H9 (cell line): ENCODE results near the gene TCF4. TPM values are rescaled to one million over a fixed set of nuclear protein-coding genes. Genes with fewer than 3 reads are reported as not detected.

Experiments used
- DNase-seq: peaks from one replicate; pipeline ENCODE4 v3.0.0-alpha.2; 2017
- H2AFZ ChIP-seq: one replicate; pipeline ENCODE4 v1.6.1; 2013; ENCODE audit warnings: mild to moderate bottlenecking, low read length, control low read depth, moderate library complexity
- H2AK5ac ChIP-seq: 2 replicates; pipeline ENCODE4 v1.6.1; 2013; ENCODE audit warnings: low read length, control low read depth, mixed read lengths; ENCODE audit not compliant: insufficient read length
- H2BK120ac ChIP-seq: one replicate; pipeline ENCODE4 v1.6.1; 2013; ENCODE audit warnings: low read depth, mild to moderate bottlenecking, low read length, control low read depth, inconsistent platforms; ENCODE audit not compliant: poor library complexity, severe bottlenecking
- H2BK12ac ChIP-seq: 2 replicates; pipeline ENCODE4 v1.6.1; 2013; ENCODE audit warnings: low read length, control low read depth, mixed read lengths, low read depth; ENCODE audit not compliant: insufficient read length
- H2BK15ac ChIP-seq: 2 replicates; pipeline ENCODE4 v1.6.1; 2013; ENCODE audit warnings: low read depth, low read length, control low read depth
- H2BK20ac ChIP-seq: one replicate; pipeline ENCODE4 v1.6.1; 2013; ENCODE audit warnings: low read depth, mild to moderate bottlenecking, low read length, control low read depth, inconsistent platforms; ENCODE audit not compliant: poor library complexity, severe bottlenecking
- H2BK5ac ChIP-seq: 2 replicates; pipeline ENCODE4 v1.6.1; 2013; ENCODE audit warnings: low read length, control low read depth, mixed read lengths; ENCODE audit not compliant: insufficient read length
- H3K14ac ChIP-seq: 2 replicates; pipeline ENCODE4 v1.6.1; 2013; ENCODE audit warnings: low read length, control low read depth; ENCODE audit not compliant: insufficient read depth
- H3K18ac ChIP-seq: 2 replicates; pipeline ENCODE4 v1.6.1; 2013; ENCODE audit warnings: low read depth, mild to moderate bottlenecking, mixed read lengths, low read length, control low read depth; ENCODE audit not compliant: insufficient read length
- H3K23ac ChIP-seq: 2 replicates; pipeline ENCODE4 v1.6.1; 2013; ENCODE audit warnings: low read length, control low read depth, mixed read lengths, low read depth; ENCODE audit not compliant: insufficient read length
- H3K23me2 ChIP-seq: 2 replicates; pipeline ENCODE4 v1.6.1; 2013; ENCODE audit warnings: low read depth, mild to moderate bottlenecking, mixed read lengths, low read length, control low read depth; ENCODE audit not compliant: insufficient read length, poor library complexity, severe bottlenecking
- H3K27ac ChIP-seq: 2 replicates; pipeline ENCODE4 v1.5.1; 2013; ENCODE audit warnings: low read length, control low read depth, mixed read lengths, low read depth; ENCODE audit not compliant: insufficient read length
- H3K27me3 ChIP-seq: 2 replicates; pipeline ENCODE4 v1.6.1; 2013; ENCODE audit warnings: low read length, control low read depth, inconsistent platforms; ENCODE audit not compliant: insufficient read depth
- H3K4ac ChIP-seq: 2 replicates; pipeline ENCODE4 v1.6.1; 2013; ENCODE audit warnings: low read depth, mild to moderate bottlenecking, control low read depth, inconsistent platforms, low read length, moderate library complexity
- H3K4me1 ChIP-seq: 2 replicates; pipeline ENCODE4 v1.6.1; 2013; ENCODE audit warnings: low read length, control low read depth, inconsistent platforms; ENCODE audit not compliant: insufficient read depth
- H3K4me2 ChIP-seq: 2 replicates; pipeline ENCODE4 v1.6.1; 2013; ENCODE audit warnings: low read length, control low read depth, mixed read lengths; ENCODE audit not compliant: insufficient read length, insufficient read depth
- H3K56ac ChIP-seq: 2 replicates; pipeline ENCODE4 v1.6.1; 2013; ENCODE audit warnings: low read depth, mild to moderate bottlenecking, mixed read lengths, low read length, control low read depth; ENCODE audit not compliant: insufficient read length
- H3K79me1 ChIP-seq: 2 replicates; pipeline ENCODE4 v1.6.1; 2013; ENCODE audit warnings: low read depth, mild to moderate bottlenecking, moderate library complexity, low read length, control low read depth, inconsistent platforms; ENCODE audit not compliant: insufficient read depth, poor library complexity, severe bottlenecking
- H3K79me2 ChIP-seq: 2 replicates; pipeline ENCODE4 v1.6.1; 2013; ENCODE audit warnings: low read length, control low read depth, inconsistent platforms; ENCODE audit not compliant: insufficient read depth
- H3K9ac ChIP-seq: 2 replicates; pipeline ENCODE4 v1.6.1; 2013; ENCODE audit warnings: low read length, control low read depth, mixed read lengths; ENCODE audit not compliant: insufficient read length; ENCODE audit errors: extremely low read depth
- H3K9me3 ChIP-seq: one replicate; pipeline ENCODE4 v1.6.1; 2013; ENCODE audit warnings: low read depth, low read length, inconsistent platforms; ENCODE audit not compliant: control insufficient read depth
- H3T11ph ChIP-seq: one replicate; pipeline ENCODE4 v1.6.1; 2013; ENCODE audit warnings: mild to moderate bottlenecking, low read length, control low read depth, inconsistent platforms
- H4K20me1 ChIP-seq: one replicate; pipeline ENCODE4 v1.6.1; 2013; ENCODE audit not compliant: control insufficient read depth, insufficient read length, insufficient read depth
- H4K5ac ChIP-seq: 2 replicates; pipeline ENCODE4 v1.6.1; 2013; ENCODE audit warnings: low read depth, mild to moderate bottlenecking, mixed read lengths, low read length, control low read depth; ENCODE audit not compliant: insufficient read length
- H4K8ac ChIP-seq: replicated peaks from 2 replicates; pipeline ENCODE4 v1.6.1; 2013; ENCODE audit warnings: low read length, control low read depth, mixed read lengths, low read depth; ENCODE audit not compliant: insufficient read length
- H4K91ac ChIP-seq: 2 replicates; pipeline ENCODE4 v1.6.1; 2013; ENCODE audit warnings: low read depth, mild to moderate bottlenecking, moderate library complexity, mixed read lengths, low read length, control low read depth; ENCODE audit not compliant: insufficient read length
- H3K27ac Mint-ChIP-seq, 3 experiments: 2 replicates in 2 of 3; 3 replicates in 1 of 3; pipeline ENCODE4 v1.8.0; 2020 to 2021; ENCODE audit warnings: mixed read lengths in 3 of 3, mild to moderate bottlenecking in 1 of 3, moderate library complexity in 1 of 3
- H3K27me3 Mint-ChIP-seq: 2 replicates; pipeline ENCODE4 v1.8.0; 2021; ENCODE audit warnings: low read depth, mild to moderate bottlenecking, moderate library complexity, mixed read lengths
- H3K36me3 Mint-ChIP-seq, 3 experiments: 2 replicates in 2 of 3; 3 replicates in 1 of 3; pipeline ENCODE4 v1.8.0; 2020 to 2021; ENCODE audit warnings: low read depth in 3 of 3, mixed read lengths in 3 of 3; ENCODE audit not compliant: insufficient read depth in 1 of 3
- H3K4me1 Mint-ChIP-seq, 2 experiments: 2 replicates each; pipeline ENCODE4 v1.8.0; 2020; ENCODE audit warnings: mixed read lengths in 2 of 2
- H3K4me3 Mint-ChIP-seq, 2 experiments: 2 replicates in 1 of 2; 3 replicates in 1 of 2; pipeline ENCODE4 v1.8.0; 2020 to 2021; ENCODE audit warnings: mild to moderate bottlenecking in 2 of 2, mixed read lengths in 2 of 2, moderate library complexity in 1 of 2
- H3K9me3 Mint-ChIP-seq, 2 experiments: 2 replicates in 1 of 2; 3 replicates in 1 of 2; pipeline ENCODE4 v1.8.0; 2020; ENCODE audit warnings: mild to moderate bottlenecking in 2 of 2, mixed read lengths in 2 of 2, moderate library complexity in 1 of 2
- CTCF ChIP-seq: fragments of 200-600 bp; sonication (generic); conservative IDR thresholded peaks from 3 replicates; pipeline ENCODE4 v1.8.0; 2021; ENCODE audit warnings: antibody characterized with exemption, mild to moderate bottlenecking
- WGBS: extraction: QIAGEN DNeasy Blood & Tissue Kit; methylation state at CpG from one replicate; pipeline ENCODE4 v1.1.7; 2013; ENCODE audit warnings: missing lambda C conversion rate, low lambda C conversion rate, mixed read lengths; ENCODE audit not compliant: insufficient read length; ENCODE audit errors: extremely low coverage; 5-methylcytosine and 5-hydroxymethylcytosine counted together
- total RNA-seq: library from RNA; stranded (reverse); gene quantifications from 2 replicates; pipeline ENCODE4 v1.2.1, GENCODE V29; 2021

The TCF4 gene
- total RNA-seq, 1 experiment from 2014 or later: 99.4 TPM

DNA sequence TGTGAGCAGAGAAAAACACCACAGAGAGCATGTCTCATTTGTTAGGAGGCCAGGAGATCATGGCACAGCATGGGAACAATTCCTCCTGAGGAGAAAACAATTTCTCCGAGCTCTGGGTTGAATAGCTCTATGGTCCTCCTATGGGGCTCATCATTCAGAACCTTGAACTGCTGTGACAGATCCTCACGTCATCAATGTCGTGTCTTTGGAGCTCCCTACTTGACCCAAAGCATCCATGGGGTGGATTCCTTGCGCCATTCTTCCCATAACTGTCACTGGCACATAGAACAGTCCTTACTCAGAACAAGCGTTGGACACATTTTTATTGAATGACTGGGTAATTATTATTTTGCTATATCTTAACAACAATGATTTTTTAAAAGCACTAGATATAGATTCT lies 15.8 kb upstream of the TCF4 start:
- Histone ChIP-seq H3K9me3 (no peaks in the 10 kb centered on the region), H3K9ac (no peak overlapping the region), H4K8ac (no peak overlapping the region), H3K23me2 (no peaks in the 10 kb centered on the region), H2BK15ac (no peak overlapping the region), H4K5ac (no peak overlapping the region), H3K79me2 (no peaks in the 10 kb centered on the region), H3K18ac (no peak overlapping the region), H3T11ph (no peak overlapping the region), H3K23ac (no peak overlapping the region), H4K20me1 (no peaks in the 10 kb centered on the region), H2BK20ac (no peak overlapping the region), H3K27me3 (no peaks in the 10 kb centered on the region), H3K27ac (no peak overlapping the region), H3K4ac (no peak overlapping the region), H4K91ac (no peak overlapping the region), H2BK120ac (no peak overlapping the region), H2AK5ac (no peak overlapping the region), H3K56ac (no peak overlapping the region), H3K14ac (no peak overlapping the region), H3K4me1 (no peaks in the 10 kb centered on the region), H3K4me2 (no peak overlapping the region), H2BK5ac (no peak overlapping the region), H2AFZ (no peak overlapping the region), H2BK12ac (no peak overlapping the region), H3K79me1 (no peaks in the 10 kb centered on the region)
- Mint-ChIP-seq H3K36me3 (no peaks in the 10 kb centered on the region; a peak in 1 of 7 replicates), H3K27ac (no peak overlapping the region), H3K27me3 (no peaks in the 10 kb centered on the region), H3K9me3 (no peaks in the 10 kb centered on the region), H3K4me3 (no peak overlapping the region), H3K4me1 (no peaks in the 10 kb centered on the region)
- no peak for TF ChIP-seq CTCF
- no peak for DNase-seq
- no CpG with 5 or more reads among the region's 5 CpGs for WGBS
